CD4-positive, alpha-beta T cell treated with Interleukin-6 at 100 ng/mL for 8 hours (primary cell): ENCODE data around the gene CDC42SE2.

Experiments used
- DNase-seq: peaks from one replicate; pipeline ENCODE4 v3.0.0-alpha.2; 2020; ENCODE audit warnings: mixed read lengths, low spot score

CDC42SE2 gene

DNA sequence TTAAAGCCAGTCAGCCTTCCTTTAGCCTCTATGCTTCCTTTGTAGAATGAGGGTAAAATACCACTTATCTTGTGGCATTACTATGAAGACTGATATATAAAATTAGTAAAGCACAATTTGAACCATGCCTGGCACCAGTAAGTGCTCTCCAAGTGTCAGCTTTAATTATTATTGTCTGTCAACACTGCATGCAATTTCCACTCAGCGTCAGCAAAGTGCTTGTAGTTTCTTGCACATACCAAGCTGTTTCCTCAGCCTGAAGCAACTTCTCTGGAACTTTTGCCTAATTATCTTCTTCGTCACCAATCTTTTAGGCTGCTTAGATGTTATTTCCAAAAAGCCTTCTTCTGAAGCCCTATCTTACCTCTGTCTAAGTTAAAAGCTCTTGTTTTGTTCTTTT lies 177.3 kb downstream of the CDC42SE2 start:
- DNase-seq: no peak
